ENCODE measurements around the gene ANKS1A.

- no peak for TF ChIP-seq CTCF (IDR thresholded peaks at IDR 0.05)
- no peak for TF ChIP-seq POLR2A (IDR thresholded peaks at IDR 0.05)
Observed at GRCh38 chr6:35081426-35081851, 192.4 kb downstream of the ANKS1A start.

Measured in testis (tissue), 2 donors.